Ishikawa (cell line): ENCODE measurements around the gene ARHGEF10L.

Experiments
- CEBPB ChIP-seq: IDR thresholded peaks from 2 replicates; pipeline ENCODE4 v1.6.1; 2012
- CREB1 ChIP-seq: IDR thresholded peaks from 2 replicates; pipeline ENCODE4 v1.6.1; 2012; ENCODE audit warnings: low read depth
- EGR1 ChIP-seq: IDR thresholded peaks from 2 replicates; pipeline ENCODE4 v1.6.1; 2012
- EP300 ChIP-seq: IDR thresholded peaks from 2 replicates; pipeline ENCODE4 v1.6.1; 2012; ENCODE audit warnings: borderline replicate concordance
- FOXM1 ChIP-seq: IDR thresholded peaks from 2 replicates; pipeline ENCODE4 v1.6.1; 2012; ENCODE audit warnings: low read depth, borderline replicate concordance
- NFIC ChIP-seq: IDR thresholded peaks from 2 replicates; pipeline ENCODE4 v1.6.1; 2012
- RAD21 ChIP-seq: IDR thresholded peaks from 2 replicates; pipeline ENCODE4 v1.6.1; 2012; ENCODE audit warnings: low read depth
- TAF1 ChIP-seq: IDR thresholded peaks from 2 replicates; pipeline ENCODE4 v1.6.1; 2012; ENCODE audit warnings: low read depth, mild to moderate bottlenecking
- TCF12 ChIP-seq: IDR thresholded peaks from 2 replicates; pipeline ENCODE4 v1.6.1; 2012; ENCODE audit warnings: low read depth
- TEAD4 ChIP-seq: IDR thresholded peaks from 2 replicates; pipeline ENCODE4 v1.6.1; 2012
- YY1 ChIP-seq: IDR thresholded peaks from 2 replicates; pipeline ENCODE4 v1.6.1; 2012; ENCODE audit warnings: low read depth
- ZBTB7A ChIP-seq: IDR thresholded peaks from 2 replicates; pipeline ENCODE4 v1.6.1; 2012; ENCODE audit warnings: low read depth
- TF ChIP-seq, protein P1 (sequence below): IDR thresholded peaks from 2 replicates; pipeline ENCODE4 v1.6.1; 2012
- TF ChIP-seq, protein P2 (sequence below): IDR thresholded peaks from 2 replicates; pipeline ENCODE4 v1.6.1; 2012
- TF ChIP-seq, protein P3 (sequence below): IDR thresholded peaks from 2 replicates; pipeline ENCODE4 v1.6.1; 2012; ENCODE audit warnings: low read depth, mild to moderate bottlenecking

ARHGEF10L gene

DNA sequence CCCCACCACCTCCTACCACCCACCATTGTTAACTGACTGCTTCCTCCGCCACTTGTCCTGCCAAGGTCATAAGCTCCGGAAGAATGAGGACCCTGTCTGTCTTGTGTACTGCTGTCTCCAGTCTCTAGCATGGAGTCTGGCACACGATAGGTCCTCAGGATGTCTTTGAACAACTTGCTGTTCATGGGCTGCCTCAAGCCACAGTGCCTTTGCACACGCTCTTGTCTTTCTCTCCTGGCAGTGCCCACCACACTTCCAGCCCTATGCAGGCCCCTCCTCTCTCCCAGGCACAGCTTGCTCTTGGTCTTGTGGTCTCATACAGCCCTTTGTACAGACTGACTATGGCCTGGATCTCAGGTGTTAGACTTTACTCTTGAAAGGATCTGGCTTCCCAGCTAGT is 97.6 kb downstream of the ARHGEF10L start:
- TF ChIP-seq CREB1: no peak
- TF ChIP-seq YY1: no peak
- TF ChIP-seq, protein P1, sequence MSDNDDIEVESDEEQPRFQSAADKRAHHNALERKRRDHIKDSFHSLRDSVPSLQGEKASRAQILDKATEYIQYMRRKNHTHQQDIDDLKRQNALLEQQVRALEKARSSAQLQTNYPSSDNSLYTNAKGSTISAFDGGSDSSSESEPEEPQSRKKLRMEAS: no peak
- no peak for TF ChIP-seq TAF1
- no peak for TF ChIP-seq CEBPB
- no peak for TF ChIP-seq NFIC
- TF ChIP-seq, protein P2, sequence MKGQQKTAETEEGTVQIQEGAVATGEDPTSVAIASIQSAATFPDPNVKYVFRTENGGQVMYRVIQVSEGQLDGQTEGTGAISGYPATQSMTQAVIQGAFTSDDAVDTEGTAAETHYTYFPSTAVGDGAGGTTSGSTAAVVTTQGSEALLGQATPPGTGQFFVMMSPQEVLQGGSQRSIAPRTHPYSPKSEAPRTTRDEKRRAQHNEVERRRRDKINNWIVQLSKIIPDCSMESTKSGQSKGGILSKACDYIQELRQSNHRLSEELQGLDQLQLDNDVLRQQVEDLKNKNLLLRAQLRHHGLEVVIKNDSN: no peak
- no peak for TF ChIP-seq TEAD4
- TF ChIP-seq RAD21: no peak
- TF ChIP-seq FOXM1: no peak
- no peak for TF ChIP-seq TCF12
- TF ChIP-seq EGR1: no peak
- no peak for TF ChIP-seq ZBTB7A
- TF ChIP-seq, protein P3, sequence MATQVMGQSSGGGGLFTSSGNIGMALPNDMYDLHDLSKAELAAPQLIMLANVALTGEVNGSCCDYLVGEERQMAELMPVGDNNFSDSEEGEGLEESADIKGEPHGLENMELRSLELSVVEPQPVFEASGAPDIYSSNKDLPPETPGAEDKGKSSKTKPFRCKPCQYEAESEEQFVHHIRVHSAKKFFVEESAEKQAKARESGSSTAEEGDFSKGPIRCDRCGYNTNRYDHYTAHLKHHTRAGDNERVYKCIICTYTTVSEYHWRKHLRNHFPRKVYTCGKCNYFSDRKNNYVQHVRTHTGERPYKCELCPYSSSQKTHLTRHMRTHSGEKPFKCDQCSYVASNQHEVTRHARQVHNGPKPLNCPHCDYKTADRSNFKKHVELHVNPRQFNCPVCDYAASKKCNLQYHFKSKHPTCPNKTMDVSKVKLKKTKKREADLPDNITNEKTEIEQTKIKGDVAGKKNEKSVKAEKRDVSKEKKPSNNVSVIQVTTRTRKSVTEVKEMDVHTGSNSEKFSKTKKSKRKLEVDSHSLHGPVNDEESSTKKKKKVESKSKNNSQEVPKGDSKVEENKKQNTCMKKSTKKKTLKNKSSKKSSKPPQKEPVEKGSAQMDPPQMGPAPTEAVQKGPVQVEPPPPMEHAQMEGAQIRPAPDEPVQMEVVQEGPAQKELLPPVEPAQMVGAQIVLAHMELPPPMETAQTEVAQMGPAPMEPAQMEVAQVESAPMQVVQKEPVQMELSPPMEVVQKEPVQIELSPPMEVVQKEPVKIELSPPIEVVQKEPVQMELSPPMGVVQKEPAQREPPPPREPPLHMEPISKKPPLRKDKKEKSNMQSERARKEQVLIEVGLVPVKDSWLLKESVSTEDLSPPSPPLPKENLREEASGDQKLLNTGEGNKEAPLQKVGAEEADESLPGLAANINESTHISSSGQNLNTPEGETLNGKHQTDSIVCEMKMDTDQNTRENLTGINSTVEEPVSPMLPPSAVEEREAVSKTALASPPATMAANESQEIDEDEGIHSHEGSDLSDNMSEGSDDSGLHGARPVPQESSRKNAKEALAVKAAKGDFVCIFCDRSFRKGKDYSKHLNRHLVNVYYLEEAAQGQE: no peak
- no peak for TF ChIP-seq EP300

DNA sequence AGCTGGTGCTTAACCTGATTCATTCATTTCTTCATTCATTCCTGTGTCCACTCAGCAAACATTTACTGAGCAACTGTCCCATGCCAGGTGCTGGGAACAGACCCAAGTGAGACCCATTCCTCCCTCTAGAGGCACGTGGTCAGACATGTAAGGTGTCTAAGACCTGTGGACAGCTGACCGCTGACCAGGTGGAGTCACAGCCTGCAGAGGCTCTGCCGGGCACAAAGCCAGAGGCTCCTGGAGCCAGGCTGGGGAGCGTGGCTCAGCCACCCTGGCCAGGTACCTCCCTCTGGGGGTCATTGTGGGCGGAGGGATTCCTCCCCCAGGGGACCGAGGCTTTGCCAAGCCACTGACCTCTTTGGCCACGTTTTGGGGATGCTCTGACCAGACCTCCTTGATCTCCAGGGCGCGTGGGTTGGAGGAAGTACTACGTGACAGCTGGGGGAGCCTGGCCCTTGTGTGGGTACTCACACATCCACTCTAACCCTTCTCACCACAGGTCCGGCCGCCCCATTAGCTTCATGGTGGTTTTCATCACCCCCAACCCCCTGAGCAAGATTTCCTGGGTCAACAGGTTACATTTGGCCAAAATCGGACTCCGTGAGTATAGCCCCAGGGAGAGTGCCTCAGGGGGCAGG is 100.3 kb downstream of the ARHGEF10L start:
- TF ChIP-seq, protein P2: no peak
- no peak for TF ChIP-seq FOXM1
- TF ChIP-seq, protein P3: no peak

DNA sequence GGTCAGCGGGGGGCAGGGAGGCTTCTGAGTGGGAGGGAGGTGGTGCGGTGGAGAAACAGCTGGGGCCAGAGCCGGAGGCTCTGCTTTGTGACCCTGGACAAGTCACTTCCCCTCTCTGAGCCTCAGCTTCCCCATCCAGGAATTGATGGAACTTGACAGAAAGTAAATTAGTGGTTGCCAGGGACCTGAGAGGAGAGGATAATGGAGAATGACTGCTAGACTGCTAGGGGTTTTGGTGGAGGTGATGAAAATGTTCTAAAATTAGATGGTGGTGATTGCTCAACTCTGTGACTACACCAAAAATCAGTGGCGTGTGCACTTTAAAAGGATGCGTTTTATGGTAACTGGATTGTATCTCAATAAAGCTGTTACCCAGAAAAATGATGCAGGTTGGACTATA is 100.9 kb downstream of the ARHGEF10L start:
- TF ChIP-seq EGR1: no peak
- TF ChIP-seq TCF12: no peak
- TF ChIP-seq YY1: no peak
- no peak for TF ChIP-seq TAF1
- TF ChIP-seq TEAD4: no peak
- TF ChIP-seq, protein P1: no peak
- no peak for TF ChIP-seq EP300
- no peak for TF ChIP-seq RAD21
- TF ChIP-seq CEBPB: no peak
- no peak for TF ChIP-seq ZBTB7A
- TF ChIP-seq, protein P2: no peak
- TF ChIP-seq, protein P3: no peak
- no peak for TF ChIP-seq CREB1
- TF ChIP-seq FOXM1: no peak

DNA sequence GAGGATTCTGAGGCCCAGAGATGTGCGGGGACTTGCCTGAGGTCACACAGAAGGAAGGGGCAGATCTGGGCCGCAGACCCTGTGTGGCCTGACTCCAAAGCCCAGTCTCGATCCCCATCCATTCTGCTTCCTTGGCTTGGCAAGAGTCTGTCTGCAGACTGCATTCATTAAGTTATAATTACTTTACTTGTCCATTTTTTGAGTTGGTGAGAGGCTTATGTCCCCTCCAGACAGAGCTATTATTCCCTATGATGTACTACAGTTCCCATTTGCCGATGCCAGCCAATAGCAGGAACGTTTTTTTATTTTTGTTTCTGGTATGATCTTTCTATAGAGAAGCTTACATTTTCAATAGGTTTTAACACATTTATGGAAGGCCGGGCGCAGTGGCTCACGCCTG is 101.5 kb downstream of the ARHGEF10L start:
- no peak for TF ChIP-seq NFIC

DNA sequence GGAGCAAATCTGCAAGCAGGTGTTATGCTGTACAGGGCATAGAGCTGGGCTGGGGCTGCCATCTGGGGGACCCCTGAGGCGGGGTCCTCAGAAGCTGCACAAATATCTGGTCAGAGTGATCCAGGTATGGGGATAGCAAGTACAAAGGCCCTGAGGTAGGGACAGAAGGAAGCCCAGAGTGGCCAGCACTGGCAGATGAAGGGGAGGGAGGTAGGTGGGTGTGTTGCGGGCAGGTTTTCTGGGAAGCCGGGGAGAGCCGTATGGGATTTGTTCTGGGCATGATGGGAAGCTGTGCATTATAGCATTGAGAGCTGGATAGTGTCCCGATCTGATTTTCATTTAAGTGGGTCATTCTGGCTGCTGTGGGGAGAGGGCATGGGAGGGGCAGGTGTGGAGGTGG is 102.7 kb downstream of the ARHGEF10L start:
- no peak for TF ChIP-seq TAF1
- TF ChIP-seq EGR1: no peak
